C4-2B (cell line): Measurements from ENCODE around the gene CDH18.

Source experiments
- CTCF ChIP-seq: fragments of 450-650 bp; conservative IDR thresholded peaks from 2 replicates; pipeline ENCODE4 v1.5.1; 2017; ENCODE audit warnings: mild to moderate bottlenecking
- ZFX ChIP-seq: fragments of 450-650 bp; IDR thresholded peaks from 2 replicates; pipeline ENCODE4 v1.6.1; 2017

GRCh38 chr5:19835442-19835841 is 152.6 kb downstream of the CDH18 start:
- TF ChIP-seq CTCF: no peak
- no peak for TF ChIP-seq ZFX
